Thyroid gland (tissue), 4 donors: ENCODE results near the gene AFF3. TPM values are rescaled to one million over a fixed set of nuclear protein-coding genes. Genes with fewer than 3 reads are reported as not detected.

Experiments
- DNase-seq, 2 donors: peaks; one replicate each; pipeline ENCODE4 v3.0.0-alpha.2; 2019
- H3K27ac ChIP-seq, 3 donors: fragments of 200-600 bp; sonication (generic); 1 replicate in 2 of 3; 2 replicates in 1 of 3; pipeline ENCODE4 v1.5.1; 2016 to 2019; ENCODE audit warnings: mild to moderate bottlenecking in 1 of 3, moderate library complexity in 1 of 3
- H3K27me3 ChIP-seq: fragments of 200-600 bp; sonication (generic); one replicate; pipeline ENCODE4 v1.5.1; 2019
- H3K36me3 ChIP-seq, 2 donors: fragments of 200-600 bp; sonication (generic); one replicate each; pipeline ENCODE4 v1.5.1; 2016 to 2019
- H3K4me1 ChIP-seq, 2 donors: fragments of 200-600 bp; sonication (generic); one replicate each; pipeline ENCODE4 v1.5.1; 2017 to 2019
- H3K4me3 ChIP-seq, 3 donors: fragments of 200-600 bp; sonication (generic); replicated peaks in 1 of 3; 1 replicate in 2 of 3; 2 replicates in 1 of 3; pipeline ENCODE4 v1.5.1; 2016; ENCODE audit warnings: mild to moderate bottlenecking in 1 of 3
- H3K9me3 ChIP-seq: fragments of 200-600 bp; sonication (generic); one replicate; pipeline ENCODE4 v1.5.1; 2017
- CTCF ChIP-seq, 6 experiments: fragments of 200-600 bp in 3 of 6; fragments of 450-650 bp in 3 of 6; sonication (generic) in 3 of 6; IDR thresholded peaks; one replicate each; pipeline ENCODE4 v1.5.1; 2016 to 2019; ENCODE audit warnings: antibody characterized with exemption in 6 of 6, mild to moderate bottlenecking in 2 of 6, inconsistent platforms in 1 of 6, moderate library complexity in 1 of 6
- POLR2A ChIP-seq, 2 donors: fragments of 450-650 bp; IDR thresholded peaks; one replicate each; pipeline ENCODE4 v1.6.1; 2017; ENCODE audit warnings: antibody characterized with exemption in 2 of 2, mild to moderate bottlenecking in 2 of 2, moderate library complexity in 1 of 2
- WGBS, 2 donors: methylation state at CpG; one replicate each; pipeline ENCODE4 v1.1.5; 2017; 5-methylcytosine and 5-hydroxymethylcytosine counted together
- intact Hi-C: fragments of 100-400 bp; cut with DNase I; formaldehyde crosslinking; loops from one replicate; pipeline ENCODE4 v1.15.1; 2023
- total RNA-seq, 4 donors: library from RNA; depleted of rRNA; stranded (reverse); fragments of >200 nt; gene quantifications; one replicate each; pipeline ENCODE4 v1.2.3, GENCODE V29; 2016

The AFF3 gene
- total RNA-seq, 4 donors from 2014 or later: 0.54 to 2.6 (median 1.1) TPM

DNA sequence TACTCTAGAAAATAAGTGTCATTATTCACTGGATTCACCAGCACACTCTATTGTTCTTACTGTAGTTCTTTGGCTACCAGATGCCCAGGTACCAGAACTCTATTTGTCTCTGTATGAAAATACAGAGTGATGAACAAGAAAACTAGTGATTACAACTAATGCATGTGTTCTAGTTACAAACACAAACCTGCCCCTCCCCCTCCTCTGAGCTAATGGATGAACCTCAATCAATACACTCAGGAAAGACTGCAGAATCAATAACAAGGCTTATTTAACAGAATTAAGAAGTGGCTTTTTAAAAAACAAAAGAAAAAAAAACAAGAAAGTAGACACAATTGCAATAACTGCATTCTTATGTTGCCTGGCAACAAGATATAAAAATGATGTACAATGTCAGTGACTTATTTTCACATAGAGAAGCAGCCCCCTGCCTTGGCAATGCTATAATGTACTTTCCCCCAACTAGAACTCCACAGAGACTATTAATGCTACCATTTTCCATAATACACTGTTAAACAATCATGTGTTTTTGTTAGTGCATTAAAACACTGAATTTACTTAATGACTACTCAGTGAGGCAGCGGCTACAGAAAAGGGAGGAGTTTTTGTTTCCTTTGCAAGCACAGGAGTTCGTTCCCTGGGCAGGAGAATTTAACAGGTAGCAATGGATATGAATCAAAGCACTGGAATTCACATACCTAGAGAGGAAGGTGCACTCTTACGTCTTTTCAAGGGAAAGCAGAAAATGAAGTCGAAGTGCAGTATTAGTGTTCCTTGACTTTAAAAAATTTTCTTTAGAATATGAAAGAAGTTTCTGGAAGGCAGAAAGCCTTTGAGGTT, 333.8 kb downstream of the AFF3 start:
- Histone ChIP-seq H3K4me3 (no peak overlapping the region), H3K4me1 (no peaks in the 10 kb centered on the region), H3K36me3 (no peaks in the 10 kb centered on the region), H3K9me3 (no peaks in the 10 kb centered on the region), H3K27ac (no peak overlapping the region), H3K27me3 (no peaks in the 10 kb centered on the region)
- TF ChIP-seq CTCF (IDR thresholded peaks at IDR 0.05): no peak
- no peak for TF ChIP-seq POLR2A (IDR thresholded peaks at IDR 0.05)
- no peak for DNase-seq
- intact Hi-C loops: no loop called here
- WGBS, 2 donors: 52 to 63% methylated on average over 4 of the region's 4 CpGs

DNA sequence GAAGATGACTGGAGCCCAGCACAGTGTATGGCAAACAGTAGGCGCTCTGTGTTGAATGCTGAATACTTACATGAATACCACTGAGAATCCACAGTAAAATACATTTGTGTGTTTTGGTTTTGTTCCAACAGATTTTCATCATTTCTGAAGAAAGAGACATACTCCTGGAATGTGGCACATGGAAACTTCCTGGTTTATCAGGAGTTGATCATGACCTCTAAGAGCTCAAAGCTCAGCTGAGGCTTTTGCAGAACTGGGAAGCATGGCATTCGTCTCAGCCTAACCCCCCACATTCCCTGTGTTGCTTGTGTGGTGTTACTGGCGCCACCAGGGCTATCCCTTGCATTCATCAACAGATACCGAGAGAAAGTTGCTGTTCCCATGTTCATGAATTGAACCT, 335.6 kb downstream of the AFF3 start:
- WGBS, 2 donors: 84 to 87% methylated on average over 4 of the region's 4 CpGs

GRCh38 chr2:99805930-99806476, 336.4 kb downstream of the AFF3 start:
- Histone ChIP-seq H3K4me1 (no peaks in the 10 kb centered on the region), H3K27ac (no peak overlapping the region), H3K4me3 (no peak overlapping the region), H3K36me3 (no peaks in the 10 kb centered on the region), H3K9me3 (no peaks in the 10 kb centered on the region), H3K27me3 (no peaks in the 10 kb centered on the region)
- TF ChIP-seq POLR2A (IDR thresholded peaks at IDR 0.05) (no peak), CTCF (IDR thresholded peaks at IDR 0.05) (no peak)
- no peak for DNase-seq
- WGBS, 2 donors: 90 to 96% methylated on average over 5 of the region's 5 CpGs
- intact Hi-C loops: no loop called here

More for the DNA sequence above, 335.6 kb downstream of the AFF3 start:
- no peaks in the 10 kb centered on the region for H3K36me3 ChIP-seq
- TF ChIP-seq CTCF (IDR thresholded peaks at IDR 0.05): no peak
- TF ChIP-seq POLR2A (IDR thresholded peaks at IDR 0.05): no peak
- H3K4me1 ChIP-seq: no peaks in the 10 kb centered on the region
- no peak for DNase-seq
- H3K27me3 ChIP-seq: no peaks in the 10 kb centered on the region
- H3K9me3 ChIP-seq: no peaks in the 10 kb centered on the region
- no peak overlapping the region for H3K4me3 ChIP-seq
- H3K27ac ChIP-seq: no peak overlapping the region
- intact Hi-C loops: no loop called here

DNA sequence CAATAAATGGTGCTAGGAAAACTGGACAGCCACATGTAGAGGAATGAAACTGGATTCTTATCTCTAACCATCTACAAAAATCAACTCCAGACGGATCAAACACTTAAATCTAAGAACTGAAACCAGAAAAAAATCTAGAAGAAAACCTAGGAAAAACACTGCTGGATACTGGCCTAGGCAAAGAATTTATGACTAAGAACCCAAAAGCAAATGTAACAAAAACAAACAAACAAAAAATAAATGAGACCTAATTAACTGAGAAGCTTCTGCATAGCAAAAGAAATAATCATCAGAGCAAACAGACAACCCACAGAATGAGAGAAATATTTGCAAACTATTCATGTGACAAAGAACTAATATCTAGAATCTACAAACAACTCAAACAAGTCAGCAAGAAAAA, 338.5 kb downstream of the AFF3 start:
- H3K36me3 ChIP-seq: no peaks in the 10 kb centered on the region
- no peak for TF ChIP-seq POLR2A (IDR thresholded peaks at IDR 0.05)
- WGBS, 2 donors: 44 to 53% methylated on average over 1 of the region's 1 CpG
- intact Hi-C loops: no loop called here
- no peaks in the 10 kb centered on the region for H3K9me3 ChIP-seq
- no peaks in the 10 kb centered on the region for H3K4me1 ChIP-seq
- H3K27ac ChIP-seq: no peak overlapping the region
- no peak overlapping the region for H3K4me3 ChIP-seq
- H3K27me3 ChIP-seq: no peaks in the 10 kb centered on the region
- DNase-seq: no peak

- Histone ChIP-seq H3K27me3 (no peaks in the 10 kb centered on the region), H3K4me3 (no peak overlapping the region), H3K9me3 (peaks cover 3% of the 10 kb centered on the region), H3K36me3 (no peaks in the 10 kb centered on the region), H3K27ac (no peak overlapping the region), H3K4me1 (no peaks in the 10 kb centered on the region)
- no peak for TF ChIP-seq CTCF (IDR thresholded peaks at IDR 0.05)
- no peak for TF ChIP-seq POLR2A (IDR thresholded peaks at IDR 0.05)
- DNase-seq: no peak
- intact Hi-C loops: no loop called here
- WGBS, 2 donors: 63 to 82% methylated on average over 1 of the region's 1 CpG
These were observed 339.7 kb downstream of the AFF3 start for GRCh38 chr2:99802734-99803133.
